Aorta (tissue), 5 donors: ENCODE results near the gene SLC8A1. TPM values are rescaled to one million over a fixed set of nuclear protein-coding genes. Genes with fewer than 3 reads are reported as not detected.

Source experiments
- ATAC-seq: fragments of 200-7000 bp; cut with Tn5 transposase; one replicate; pipeline ENCODE4 v1.9.1; 2022; ENCODE audit warnings: moderate library complexity; ENCODE audit not compliant: low FRiP score
- DNase-seq, 2 donors: peaks; one replicate each; pipeline ENCODE4 v3.0.0-alpha.2; 2020
- H3K27ac ChIP-seq, 2 donors: one replicate each; pipeline ENCODE4 v1.5.1; 2013; ENCODE audit warnings: low read length in 2 of 2, mild to moderate bottlenecking in 2 of 2, moderate library complexity in 2 of 2, control low read depth in 1 of 2, inconsistent platforms in 1 of 2, low read depth in 1 of 2
- H3K27me3 ChIP-seq, 2 donors: one replicate each; pipeline ENCODE4 v1.6.1; 2013; ENCODE audit warnings: control low read depth in 1 of 2, low read length in 1 of 2, mild to moderate bottlenecking in 1 of 2, moderate library complexity in 1 of 2; ENCODE audit not compliant: insufficient read depth in 2 of 2, control insufficient read depth in 1 of 2
- H3K36me3 ChIP-seq, 2 donors: one replicate each; pipeline ENCODE4 v1.6.1; 2013; ENCODE audit warnings: control low read depth in 1 of 2, low read length in 1 of 2, mild to moderate bottlenecking in 1 of 2; ENCODE audit not compliant: insufficient read depth in 2 of 2, control insufficient read depth in 1 of 2
- H3K4me1 ChIP-seq, 2 donors: one replicate each; pipeline ENCODE4 v1.6.1; 2013; ENCODE audit warnings: low read length in 2 of 2, control low read depth in 1 of 2, mild to moderate bottlenecking in 1 of 2, moderate library complexity in 1 of 2; ENCODE audit not compliant: insufficient read depth in 2 of 2, control insufficient read depth in 1 of 2
- H3K4me3 ChIP-seq, 2 donors: one replicate each; pipeline ENCODE4 v1.5.1; 2013; ENCODE audit warnings: low read length in 2 of 2, control low read depth in 1 of 2, mild to moderate bottlenecking in 1 of 2
- H3K9me3 ChIP-seq: one replicate; pipeline ENCODE4 v1.6.1; 2013; ENCODE audit warnings: mild to moderate bottlenecking, low read length; ENCODE audit not compliant: control insufficient read depth
- WGBS, 2 donors: extraction: QIAGEN DNeasy Blood & Tissue Kit; methylation state at CpG; one replicate each; pipeline ENCODE4 v1.1.7; 2013; 5-methylcytosine and 5-hydroxymethylcytosine counted together
- intact Hi-C, 2 donors: fragments of 100-400 bp; cut with DNase I; formaldehyde crosslinking; loops; one replicate each; pipeline versions ENCODE4 v1.14.2 to v1.15.0; 2022
- polyA plus RNA-seq, 2 donors: library from polyadenylated mRNA; stranded (reverse); fragments of 200-250 nt; gene quantifications; one replicate each; pipeline ENCODE4 v1.2.3, GENCODE V29; 2013
- total RNA-seq, 2 donors: library from RNA; stranded (reverse); fragmentation: NEBNext Ultra II Directional; extraction: Animal tissue kit (Norgen Biotek cat#: 25700); gene quantifications; one replicate each; pipeline ENCODE4 v1.2.1, GENCODE V29; 2021
- donor health status: healthy with polysubstance abuse.
- donor health status: Bipolar disorder and iron deficiency.
- donor health status: DM: no; HTN: no; CAD: no.
- donor health status: DM: no; HTN: no; CAD: no.
- donor health status: DM: yes; HTN: yes; CAD: no.

The SLC8A1 gene
- total and polyA plus RNA-seq, 4 donors, result 0.38 to 35.9 (median 15.7) TPM

DNA sequence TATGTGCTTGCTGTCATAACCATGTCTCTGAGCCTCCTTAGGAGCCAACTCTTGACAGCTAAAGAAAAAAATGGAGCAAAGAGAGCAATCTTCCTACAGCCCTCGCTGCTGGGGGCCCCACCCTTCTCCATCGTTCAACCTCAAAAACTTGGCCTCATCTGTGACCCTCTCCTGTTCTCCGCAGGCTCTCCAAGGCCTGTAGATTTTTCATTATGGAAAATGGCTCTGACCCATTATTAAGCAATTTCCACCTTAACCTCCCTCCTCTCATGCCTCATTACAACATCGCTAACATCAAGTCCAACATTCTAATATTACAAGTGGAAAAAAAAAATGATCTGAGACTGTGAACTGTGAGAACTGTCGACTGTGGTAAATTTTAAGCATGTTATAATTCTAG lies 98.7 kb downstream of the SLC8A1 start:
- peak; percentile 71 for ATAC-seq
- H3K27me3 ChIP-seq, result no peaks in the 10 kb centered on the region
- H3K36me3 ChIP-seq, result no peaks in the 10 kb centered on the region
- intact Hi-C loops, result no loop called here
- H3K4me1 ChIP-seq, result peaks cover 0 to 11% of the 10 kb centered on the region in 2 donors
- no peak for DNase-seq
- no peaks in the 10 kb centered on the region for H3K9me3 ChIP-seq
- H3K27ac ChIP-seq, result peak overlapping the region in 1 of 2 donors; percentile 51
- no peak overlapping the region for H3K4me3 ChIP-seq
- WGBS, 2 donors, result 26 to 52% methylated on average over 5 of the region's 5 CpGs

DNA sequence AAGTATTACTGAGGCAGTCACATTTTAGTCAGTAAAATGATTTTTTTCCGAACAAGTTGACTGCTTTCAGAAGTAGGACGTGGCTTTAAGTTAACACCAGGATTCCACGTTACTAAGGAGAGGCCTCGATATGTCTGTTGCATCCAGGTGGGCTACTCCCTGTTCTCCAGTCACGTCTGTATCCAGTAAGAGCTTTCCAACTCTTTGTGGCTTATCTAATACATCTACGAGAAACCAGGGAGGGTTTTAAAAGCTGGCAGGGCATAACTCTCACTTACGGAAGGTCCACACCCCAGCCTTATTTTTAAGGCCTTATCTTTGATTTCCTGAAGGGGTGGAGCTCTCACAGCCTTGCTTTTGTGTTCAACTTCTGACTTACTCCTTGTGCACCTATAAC lies 99.2 kb downstream of the SLC8A1 start:
- intact Hi-C loops, result no loop called here
- H3K36me3 ChIP-seq, result no peaks in the 10 kb centered on the region
- ATAC-seq, result peak; percentile 5
- H3K4me1 ChIP-seq, result peaks cover 0 to 11% of the 10 kb centered on the region in 2 donors
- 46 to 62% methylated on average over 7 of the region's 7 CpGs for WGBS, 2 donors
- peak overlapping the region; percentile 51 for H3K27ac ChIP-seq
- H3K27me3 ChIP-seq, result no peaks in the 10 kb centered on the region
- no peak for DNase-seq
- H3K4me3 ChIP-seq, result no peak overlapping the region
- H3K9me3 ChIP-seq, result no peaks in the 10 kb centered on the region

DNA sequence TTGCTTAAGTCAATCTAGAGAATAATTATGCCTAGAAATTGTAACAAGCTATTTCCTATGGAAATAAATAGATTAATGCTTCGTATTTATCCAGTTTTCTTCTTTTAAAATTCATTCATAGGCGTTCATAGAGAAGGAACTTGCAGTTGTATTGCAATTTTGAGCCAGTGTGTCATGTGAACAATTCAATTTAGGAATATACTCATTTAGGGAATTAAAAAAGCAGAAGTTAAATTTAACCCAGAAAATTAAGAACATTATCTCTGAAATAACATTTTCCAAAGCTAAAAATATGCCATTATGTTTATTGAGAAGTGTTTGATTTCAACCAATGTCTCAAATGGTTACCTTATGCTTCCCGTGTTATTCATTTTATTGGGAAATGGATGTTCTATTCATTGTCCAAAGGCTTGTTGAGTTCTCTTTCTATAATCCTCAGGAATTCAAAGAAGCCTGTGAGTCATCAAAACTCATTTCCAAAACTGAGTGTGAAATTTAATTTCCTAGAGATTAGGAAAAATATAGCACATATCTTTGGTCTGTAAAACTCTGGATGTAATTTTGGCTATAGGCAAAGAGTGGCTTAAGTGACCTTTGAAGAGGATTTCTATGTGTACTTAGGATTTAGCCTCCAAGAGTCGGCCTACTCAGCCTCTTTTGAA lies 99.7 kb downstream of the SLC8A1 start:
- ATAC-seq (peak; percentile 12), DNase-seq (no peak)
- intact Hi-C loops, result no loop called here
- H3K4me3 ChIP-seq, result no peak overlapping the region
- H3K4me1 ChIP-seq, result peaks cover 0 to 11% of the 10 kb centered on the region in 2 donors
- H3K27me3 ChIP-seq, result no peaks in the 10 kb centered on the region
- H3K9me3 ChIP-seq, result no peaks in the 10 kb centered on the region
- H3K27ac ChIP-seq, result peak overlapping the region in 1 of 2 donors; percentile 51
- WGBS, 2 donors, result 58 to 71% methylated on average over 4 of the region's 4 CpGs
- no peaks in the 10 kb centered on the region for H3K36me3 ChIP-seq

DNA sequence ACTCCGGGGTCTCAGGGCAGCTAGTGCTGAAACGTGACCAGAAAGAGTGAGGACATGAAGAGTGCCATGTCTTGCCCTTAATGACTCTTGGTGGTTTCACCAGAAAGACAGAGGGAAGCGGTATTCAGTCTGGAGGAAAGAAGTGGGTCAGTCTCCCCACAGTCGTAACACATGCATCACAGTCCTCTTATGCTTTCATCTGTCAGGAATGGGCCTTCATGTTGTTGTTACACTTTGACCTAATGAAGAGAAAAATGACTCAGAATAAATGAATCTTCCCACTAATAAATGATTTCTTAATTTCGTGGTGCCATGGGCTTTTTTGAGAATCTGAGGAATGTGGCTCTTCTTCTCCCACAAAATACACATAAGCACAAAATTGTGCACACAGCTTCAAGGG lies 103.2 kb downstream of the SLC8A1 start:
- intact Hi-C loops, result loop anchor here in 1 of 2 donors (10.0 kb wide), 1 partner anchor 86 kb away; no protein-coding TSS in a partner anchor
- peaks cover 4 to 20% of the 10 kb centered on the region in 2 donors for H3K4me1 ChIP-seq
- H3K9me3 ChIP-seq, result no peaks in the 10 kb centered on the region
- no peak for ATAC-seq
- no peak overlapping the region for H3K27ac ChIP-seq
- no peaks in the 10 kb centered on the region for H3K27me3 ChIP-seq
- no peak for DNase-seq
- H3K36me3 ChIP-seq, result no peaks in the 10 kb centered on the region
- no peak overlapping the region for H3K4me3 ChIP-seq
- 73 to 85% methylated on average over 5 of the region's 5 CpGs for WGBS, 2 donors

DNA sequence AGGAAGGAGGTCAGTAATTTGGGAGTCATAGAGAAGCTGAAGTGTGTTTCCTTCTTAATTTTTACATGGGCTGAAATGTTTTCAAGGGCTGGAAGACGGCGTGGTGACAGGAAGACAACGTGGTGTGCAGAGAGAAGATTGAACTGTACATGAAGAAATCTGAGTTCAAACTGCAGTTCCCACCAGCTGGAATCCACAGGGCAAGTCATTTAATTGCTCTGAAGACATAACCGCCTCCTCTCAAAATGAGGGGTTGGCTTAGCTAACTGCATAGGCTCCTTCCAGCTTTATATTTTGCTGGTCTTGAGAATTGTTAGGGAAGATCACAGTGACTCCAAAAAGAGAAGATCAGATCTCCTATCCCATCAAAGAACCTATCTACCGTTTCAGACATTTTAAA lies 103.9 kb downstream of the SLC8A1 start:
- H3K36me3 ChIP-seq, result no peaks in the 10 kb centered on the region
- no peaks in the 10 kb centered on the region for H3K9me3 ChIP-seq
- intact Hi-C loops, result loop anchor here in 1 of 2 donors (10.0 kb wide), 1 partner anchor 87 kb away; no protein-coding TSS in a partner anchor
- H3K4me3 ChIP-seq, result no peak overlapping the region
- 92 to 93% methylated on average over 5 of the region's 5 CpGs for WGBS, 2 donors
- H3K4me1 ChIP-seq, result peaks cover 4 to 18% of the 10 kb centered on the region in 2 donors
- H3K27ac ChIP-seq, result no peak overlapping the region
- no peak for DNase-seq
- no peaks in the 10 kb centered on the region for H3K27me3 ChIP-seq
- no peak for ATAC-seq

DNA sequence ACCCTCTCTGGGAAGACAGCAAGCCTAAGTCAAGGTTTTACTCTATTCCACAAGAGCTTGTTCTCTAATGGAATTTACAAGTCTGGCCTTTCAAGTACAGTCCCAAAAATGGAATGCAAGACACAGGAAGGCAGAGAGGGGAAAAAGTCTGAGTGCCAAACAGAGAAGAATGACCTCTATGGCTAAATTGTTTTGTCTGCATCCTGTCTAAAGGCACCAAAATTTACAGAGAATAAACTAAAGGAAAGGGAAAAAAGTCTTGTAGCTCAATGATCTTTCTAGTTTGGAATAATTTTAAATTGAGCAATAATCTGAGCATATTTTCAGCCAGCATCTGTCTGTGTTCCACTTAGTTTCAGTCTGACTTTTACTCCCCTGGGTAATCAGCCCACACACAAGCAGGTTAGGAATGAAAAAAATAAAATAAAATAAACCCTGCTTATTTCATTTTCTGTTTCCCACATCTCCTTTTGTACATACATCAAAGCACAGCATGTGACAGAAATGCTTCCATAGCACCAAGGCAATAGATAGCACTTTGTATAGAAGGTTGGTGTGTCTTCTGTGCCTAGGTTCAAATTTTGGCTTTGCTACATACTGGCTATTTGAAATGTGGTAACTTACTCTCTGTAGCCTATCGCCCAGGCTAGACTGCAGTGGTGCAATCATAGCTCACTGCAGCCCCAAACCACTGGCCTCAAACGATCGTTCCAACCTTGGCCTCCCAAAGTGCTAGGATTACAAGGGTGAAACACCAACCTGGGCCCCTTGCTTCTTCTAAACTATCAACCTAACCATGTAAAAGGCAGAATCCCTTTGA lies 105.1 kb downstream of the SLC8A1 start:
- intact Hi-C loops, result loop anchor here in 1 of 2 donors (10.0 kb wide), 1 partner anchor 88 kb away; no protein-coding TSS in a partner anchor
- H3K4me1 ChIP-seq, result peaks cover 4 to 11% of the 10 kb centered on the region in 2 donors
- ATAC-seq, result peak; percentile 69

DNA sequence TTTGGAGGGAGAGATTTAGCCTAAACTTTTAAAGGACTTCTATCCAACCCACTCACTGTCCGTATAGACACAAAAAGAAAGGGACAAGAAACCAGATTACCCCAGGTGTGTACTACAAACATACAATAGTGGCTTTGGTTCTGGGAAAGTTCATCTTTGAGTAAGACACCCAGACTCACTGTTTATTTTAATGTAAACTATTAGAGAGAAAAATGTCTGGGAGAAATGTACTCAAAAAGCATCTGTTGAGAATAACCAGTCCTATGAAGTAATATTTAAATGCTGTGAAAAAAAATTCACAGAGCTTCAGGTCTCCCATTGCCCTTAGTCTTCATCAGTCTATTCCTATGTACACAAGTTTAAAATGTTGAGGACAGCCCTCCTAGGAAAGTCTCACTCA lies 107.5 kb downstream of the SLC8A1 start:
- no peak for DNase-seq
- intact Hi-C loops, result loop anchor here in 1 of 2 donors (10.0 kb wide), 1 partner anchor 90 kb away; no protein-coding TSS in a partner anchor
- 72 to 91% methylated on average over 1 of the region's 1 CpG for WGBS, 2 donors
- Histone ChIP-seq H3K27me3 (no peaks in the 10 kb centered on the region), H3K27ac (no peak overlapping the region), H3K36me3 (no peaks in the 10 kb centered on the region), H3K4me3 (no peak overlapping the region), H3K4me1 (peaks cover 4 to 11% of the 10 kb centered on the region in 2 donors), H3K9me3 (no peaks in the 10 kb centered on the region)
- ATAC-seq, result no peak

More for the DNA sequence above, 105.1 kb downstream of the SLC8A1 start:
- no peak for DNase-seq
- Histone ChIP-seq H3K27ac (peak overlapping the region; percentile 83 to 95), H3K27me3 (no peaks in the 10 kb centered on the region), H3K36me3 (no peaks in the 10 kb centered on the region), H3K4me3 (peak overlapping the region in 1 of 2 donors; percentile 34), H3K9me3 (no peaks in the 10 kb centered on the region)
- 50 to 59% methylated on average over 3 of the region's 3 CpGs for WGBS, 2 donors

DNA sequence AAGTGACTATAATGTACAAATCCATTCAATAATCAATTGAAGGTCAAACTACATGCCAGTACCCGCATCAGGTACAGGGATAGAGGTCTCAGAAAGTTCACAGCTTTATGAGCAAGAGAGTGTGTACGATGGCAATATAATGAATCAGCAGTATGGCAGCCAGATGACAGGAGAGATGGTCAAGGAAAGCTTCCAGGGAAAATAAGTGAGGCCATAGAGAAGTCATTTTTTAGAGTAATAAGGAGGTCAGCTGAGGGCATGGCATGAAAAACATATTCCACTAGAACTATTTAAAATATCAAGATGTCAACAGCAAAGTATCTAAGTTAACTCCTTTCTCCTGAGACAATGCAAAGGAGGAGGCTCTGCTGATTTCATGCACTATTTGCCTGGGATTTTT lies 108.0 kb downstream of the SLC8A1 start:
- H3K4me1 ChIP-seq, result peaks cover 4 to 11% of the 10 kb centered on the region in 2 donors
- ATAC-seq, result no peak

More for the DNA sequence above, 108.0 kb downstream of the SLC8A1 start:
- Histone ChIP-seq H3K27me3 (no peaks in the 10 kb centered on the region), H3K27ac (no peak overlapping the region), H3K36me3 (no peaks in the 10 kb centered on the region), H3K9me3 (no peaks in the 10 kb centered on the region), H3K4me3 (no peak overlapping the region)
- DNase-seq, result no peak
- intact Hi-C loops, result loop anchor here in 1 of 2 donors (10.0 kb wide), 1 partner anchor 91 kb away; no protein-coding TSS in a partner anchor
- WGBS, 2 donors, result 29 to 35% methylated on average over 2 of the region's 2 CpGs
